B cell (primary cell): ENCODE measurements around the gene ATN1. TPM values are rescaled to one million over a fixed set of nuclear protein-coding genes. Genes with fewer than 3 reads are reported as not detected.

Experiments
- ATAC-seq: fragments of 200-7000 bp; cut with Tn5 transposase; one replicate; pipeline ENCODE4 v1.10.0; 2021; ENCODE audit warnings: low read depth, mild to moderate bottlenecking, moderate number of reproducible peaks, moderate library complexity
- CTCF ChIA-PET: fragments of 350-600 bp; sonication (Branson Sonifier 250); formaldehyde crosslinking; loops from one replicate; lab custom pipeline; 2021; ENCODE audit warnings: antibody characterized with exemption, inconsistent platforms; lab: Charles Lee
- POLR2A ChIA-PET: fragments of 350-600 bp; sonication (Branson Sonifier 250); formaldehyde crosslinking; loops from one replicate; lab custom pipeline; 2021; ENCODE audit warnings: antibody characterized with exemption; lab: Charles Lee
- DNase-seq: peaks from one replicate; pipeline ENCODE4 v3.0.0; 2013
- H2AFZ ChIP-seq: 2 replicates; pipeline ENCODE4 v1.6.1; 2012; ENCODE audit warnings: mild to moderate bottlenecking, low read depth, low read length; ENCODE audit not compliant: insufficient read depth, poor library complexity, severe bottlenecking
- H3K27ac ChIP-seq, 2 donors: 1 replicate in 1 of 2; 2 replicates in 1 of 2; pipeline ENCODE4 v1.5.1; 2012 to 2013; ENCODE audit warnings: low read length in 2 of 2, mild to moderate bottlenecking in 2 of 2, moderate library complexity in 1 of 2
- H3K27me3 ChIP-seq, 4 experiments: fragments of 200-600 bp in 1 of 4; sonication (generic) in 1 of 4; replicated peaks in 1 of 4; 1 replicate in 2 of 4; 2 replicates in 2 of 4; pipeline versions ENCODE4 v1.6.1 to v1.7.0; 2013 to 2016; ENCODE audit warnings: low read length in 3 of 4, mild to moderate bottlenecking in 2 of 4, mixed read lengths in 1 of 4, moderate library complexity in 1 of 4; ENCODE audit not compliant: insufficient read depth in 4 of 4, control insufficient read depth in 3 of 4; ENCODE audit errors: control extremely low read depth in 1 of 4
- H3K36me3 ChIP-seq, 2 experiments: replicated peaks in 1 of 2; 1 replicate in 1 of 2; 2 replicates in 1 of 2; pipeline versions ENCODE4 v1.6.1 to v1.7.1; 2013; ENCODE audit warnings: low read length in 1 of 2; ENCODE audit not compliant: insufficient read depth in 2 of 2, control insufficient read depth in 1 of 2; ENCODE audit errors: control extremely low read depth in 1 of 2, extremely low read depth in 1 of 2
- H3K4me1 ChIP-seq, 2 donors: fragments of 200-600 bp in 1 of 2; sonication (generic) in 1 of 2; 1 replicate in 1 of 2; 2 replicates in 1 of 2; pipeline versions ENCODE4 v1.5.1 to v1.6.1; 2013 to 2017; ENCODE audit warnings: low read length in 2 of 2; ENCODE audit not compliant: control insufficient read depth in 2 of 2, insufficient read depth in 2 of 2
- H3K4me2 ChIP-seq: replicated peaks from 2 replicates; pipeline ENCODE3; 2012; ENCODE audit warnings: mild to moderate bottlenecking, low read depth, low read length; ENCODE audit not compliant: poor library complexity, severe bottlenecking
- H3K4me3 ChIP-seq, 5 experiments: fragments of 200-600 bp in 1 of 5; sonication (generic) in 1 of 5; 1 replicate in 3 of 5; 2 replicates in 2 of 5; pipeline versions ENCODE4 v1.5.1 to v1.7.0; 2011 to 2016; ENCODE audit warnings: low read length in 4 of 5, mild to moderate bottlenecking in 4 of 5, low read depth in 2 of 5, control low read depth in 1 of 5, moderate library complexity in 1 of 5; ENCODE audit not compliant: insufficient read depth in 1 of 5; ENCODE audit errors: control extremely low read depth in 1 of 5, extremely low read depth in 1 of 5
- H3K79me2 ChIP-seq: fragments of 200-600 bp; sonication (generic); one replicate; pipeline ENCODE4 v1.6.0; 2016; ENCODE audit warnings: low read length; ENCODE audit not compliant: control insufficient read depth, insufficient read depth
- H3K9ac ChIP-seq: fragments of 200-600 bp; sonication (generic); 2 replicates; pipeline ENCODE4 v1.6.1; 2017; ENCODE audit warnings: mild to moderate bottlenecking, low read length, moderate library complexity
- H3K9me3 ChIP-seq, 3 donors: one replicate each; pipeline versions ENCODE4 v1.6.1 to v1.7.1; 2013; ENCODE audit warnings: low read length in 2 of 3; ENCODE audit not compliant: control insufficient read depth in 2 of 3, insufficient read depth in 1 of 3; ENCODE audit errors: control extremely low read depth in 1 of 3
- H4K20me1 ChIP-seq: 2 replicates; pipeline ENCODE4 v1.6.0; 2012; ENCODE audit warnings: mild to moderate bottlenecking, low read length; ENCODE audit not compliant: insufficient read depth, control insufficient read depth, poor library complexity, severe bottlenecking
- H3K27ac Mint-ChIP-seq: one replicate; pipeline ENCODE4 v1.8.0; 2021; ENCODE audit warnings: mixed read lengths
- H3K27me3 Mint-ChIP-seq: one replicate; pipeline ENCODE4 v1.8.0; 2021; ENCODE audit warnings: mixed read lengths
- H3K4me1 Mint-ChIP-seq: one replicate; pipeline ENCODE4 v1.8.0; 2021; ENCODE audit warnings: mixed read lengths
- H3K4me3 Mint-ChIP-seq: one replicate; pipeline ENCODE4 v1.8.0; 2021; ENCODE audit warnings: mixed read lengths
- H3K9me3 Mint-ChIP-seq: one replicate; pipeline ENCODE4 v1.8.0; 2022; ENCODE audit warnings: mixed read lengths; ENCODE audit not compliant: insufficient read depth
- EZH2 ChIP-seq: IDR thresholded peaks from 2 replicates; pipeline ENCODE4 v1.6.1; 2012; ENCODE audit warnings: borderline replicate concordance, low read depth, mild to moderate bottlenecking, moderate library complexity, low read length; ENCODE audit not compliant: insufficient read depth, poor library complexity, severe bottlenecking
- WGBS: methylation state at CpG from one replicate; pipeline ENCODE4 v1.1.5; 2013; ENCODE audit warnings: missing lambda C conversion rate; ENCODE audit not compliant: insufficient coverage; 5-methylcytosine and 5-hydroxymethylcytosine counted together
- intact Hi-C: fragments of 100-400 bp; cut with micrococcal nuclease; formaldehyde crosslinking; loops from one replicate; pipeline ENCODE4 v1.10.0; 2022
- polyA plus RNA-seq: library from polyadenylated mRNA; depleted of rRNA; stranded (reverse); fragments of >200 nt; gene quantifications from 2 replicates; pipeline ENCODE4 v1.2.3, GENCODE V29; 2012
- total RNA-seq, 2 donors: library from RNA; stranded (reverse); fragments of 120-200 nt in 1 of 2; gene quantifications; 1 replicate in 1 of 2; 2 replicates in 1 of 2; pipeline versions ENCODE4 v1.2.3 to v1.2.4, GENCODE V29; 2013 to 2022
- TF ChIP-seq, protein P1 (sequence below): fragments of 200-600 bp; IDR thresholded peaks from one replicate; pipeline ENCODE4 v1.8.0; 2022; ENCODE audit warnings: antibody characterized with exemption, mild to moderate bottlenecking

ATN1 gene
- total and polyA plus RNA-seq, 2 donors (not counting 1 experiment from before 2014, with no cell fraction given) = 21.0 to 50.8 TPM

DNA sequence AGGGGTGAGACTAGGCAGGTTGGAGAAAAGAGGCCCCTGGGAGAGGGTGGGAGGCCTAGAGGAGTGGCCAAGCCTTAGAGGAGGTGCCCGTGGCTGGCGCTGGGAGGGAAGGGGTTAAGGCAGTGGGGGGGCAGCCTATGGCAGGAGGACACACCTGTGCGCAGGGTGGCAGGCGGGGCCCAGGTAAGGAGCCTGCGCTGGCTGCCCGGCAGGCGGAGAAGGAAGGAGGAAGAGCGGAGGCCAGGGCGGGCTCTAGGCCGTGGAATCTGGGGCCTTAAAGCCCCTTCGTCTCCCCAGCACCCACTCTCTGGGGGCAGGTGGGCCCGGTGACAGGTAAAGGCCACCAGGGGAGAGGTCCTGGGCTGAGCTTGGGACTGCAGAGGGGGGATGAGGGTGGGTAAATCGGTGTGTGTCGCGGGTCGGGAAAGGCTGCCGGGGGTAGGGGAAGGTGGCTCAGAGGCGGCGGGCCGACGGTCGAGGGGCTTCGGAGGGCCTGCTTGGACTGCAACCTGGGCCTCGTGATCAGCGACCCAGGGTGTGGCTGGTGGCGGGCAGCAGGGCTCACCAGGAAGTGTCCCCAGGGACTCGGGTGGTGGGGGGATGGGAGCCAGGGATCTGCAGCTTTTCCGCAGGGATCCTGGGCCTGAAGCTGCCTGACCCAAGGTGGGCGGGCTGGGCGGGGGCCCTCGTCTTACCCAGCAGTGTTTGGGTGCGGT is 35.4 kb downstream of the ATN1 start:
- Mint-ChIP-seq H3K27me3 (no peaks in the 10 kb centered on the region), H3K27ac (peak overlapping the region; percentile 98), H3K9me3 (no peaks in the 10 kb centered on the region), H3K4me1 (peaks cover 68% of the 10 kb centered on the region), H3K4me3 (no peak overlapping the region)
- H3K36me3 ChIP-seq = peaks cover 0 to 69% of the 10 kb centered on the region in 2 experiments
- no peak for ATAC-seq
- intact Hi-C loops = no loop called here
- TF ChIP-seq EZH2 = no peak
- TF ChIP-seq, protein P1, sequence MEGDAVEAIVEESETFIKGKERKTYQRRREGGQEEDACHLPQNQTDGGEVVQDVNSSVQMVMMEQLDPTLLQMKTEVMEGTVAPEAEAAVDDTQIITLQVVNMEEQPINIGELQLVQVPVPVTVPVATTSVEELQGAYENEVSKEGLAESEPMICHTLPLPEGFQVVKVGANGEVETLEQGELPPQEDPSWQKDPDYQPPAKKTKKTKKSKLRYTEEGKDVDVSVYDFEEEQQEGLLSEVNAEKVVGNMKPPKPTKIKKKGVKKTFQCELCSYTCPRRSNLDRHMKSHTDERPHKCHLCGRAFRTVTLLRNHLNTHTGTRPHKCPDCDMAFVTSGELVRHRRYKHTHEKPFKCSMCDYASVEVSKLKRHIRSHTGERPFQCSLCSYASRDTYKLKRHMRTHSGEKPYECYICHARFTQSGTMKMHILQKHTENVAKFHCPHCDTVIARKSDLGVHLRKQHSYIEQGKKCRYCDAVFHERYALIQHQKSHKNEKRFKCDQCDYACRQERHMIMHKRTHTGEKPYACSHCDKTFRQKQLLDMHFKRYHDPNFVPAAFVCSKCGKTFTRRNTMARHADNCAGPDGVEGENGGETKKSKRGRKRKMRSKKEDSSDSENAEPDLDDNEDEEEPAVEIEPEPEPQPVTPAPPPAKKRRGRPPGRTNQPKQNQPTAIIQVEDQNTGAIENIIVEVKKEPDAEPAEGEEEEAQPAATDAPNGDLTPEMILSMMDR = no peak
- H3K79me2 ChIP-seq = peaks cover 36% of the 10 kb centered on the region
- POLR2A ChIA-PET = interaction anchor here (1.6 to 18.2 kb wide), 2 partner anchors 19 to 37 kb away, joined by 9 to 662 read pairs; partner anchors contain the start of genes C12orf57, PTPN6 and RNU7-1
- H3K9ac ChIP-seq = no peak overlapping the region
- peak overlapping the region; percentile 92 for H3K4me2 ChIP-seq
- H3K27ac ChIP-seq = peak overlapping the region; percentile 95 to 99
- H3K9me3 ChIP-seq = no peaks in the 10 kb centered on the region
- peaks cover 7% of the 10 kb centered on the region for H4K20me1 ChIP-seq
- H3K27me3 ChIP-seq = no peaks in the 10 kb centered on the region
- peaks cover 64 to 71% of the 10 kb centered on the region in 2 donors for H3K4me1 ChIP-seq
- DNase-seq = no peak
- 91% methylated on average over 28 of the region's 32 CpGs for WGBS
- H3K4me3 ChIP-seq = no peak overlapping the region
- CTCF ChIA-PET = interaction anchor here (9.9 to 13.5 kb wide), 3 partner anchors 18 to 92 kb away, joined by 110 to 944 read pairs (median 119); partner anchors contain the start of genes C12orf57, PTPN6, RNU7-1 and SPSB2
- no peak overlapping the region for H2AFZ ChIP-seq
